ENCODE results near the gene HOXA6. TPM values are rescaled to one million over a fixed set of nuclear protein-coding genes. Genes with fewer than 3 reads are reported as not detected.

HOXA6 gene
- total RNA-seq, 1 donor from 2014 or later, result not detected

- intact Hi-C loops (cut with micrococcal nuclease), result no loop called here
- H3K4me3 Mint-ChIP-seq, result no peak overlapping the region
- no peaks in the 10 kb centered on the region for H3K36me3 Mint-ChIP-seq (ENCODE audit: low read depth)
- DNase-seq, result no peak
- H3K4me1 Mint-ChIP-seq, result no peaks in the 10 kb centered on the region
- H3K27ac Mint-ChIP-seq, result no peak overlapping the region
- no peaks in the 10 kb centered on the region for H3K9me3 Mint-ChIP-seq
- H3K27me3 Mint-ChIP-seq, result peaks cover 23% of the 10 kb centered on the region
These were observed 6.2 kb downstream of the HOXA6 start for GRCh38 chr7:27141137-27141922.

- Mint-ChIP-seq H3K27ac (no peak overlapping the region), H3K27me3 (peaks cover 27% of the 10 kb centered on the region), H3K4me3 (no peak overlapping the region), H3K4me1 (no peaks in the 10 kb centered on the region), H3K36me3 (ENCODE audit: low read depth) (no peaks in the 10 kb centered on the region), H3K9me3 (no peaks in the 10 kb centered on the region)
- no peak for DNase-seq
- intact Hi-C loops (cut with micrococcal nuclease), result no loop called here
These were observed 7.3 kb downstream of the HOXA6 start for GRCh38 chr7:27140126-27140857.

- H3K27ac Mint-ChIP-seq, result no peak overlapping the region
- intact Hi-C loops (cut with micrococcal nuclease), result no loop called here
- no peaks in the 10 kb centered on the region for H3K9me3 Mint-ChIP-seq
- H3K4me1 Mint-ChIP-seq, result peaks cover 6% of the 10 kb centered on the region
- peaks cover 32% of the 10 kb centered on the region for H3K27me3 Mint-ChIP-seq
- H3K4me3 Mint-ChIP-seq, result no peak overlapping the region
- DNase-seq, result no peak
- H3K36me3 Mint-ChIP-seq (ENCODE audit: low read depth), result no peaks in the 10 kb centered on the region
These were observed 8.0 kb downstream of the HOXA6 start for GRCh38 chr7:27139334-27140125.

GRCh38 chr7:27138985-27139333, 8.6 kb downstream of the HOXA6 start:
- intact Hi-C loops (cut with micrococcal nuclease), result no loop called here
- peaks cover 12% of the 10 kb centered on the region for H3K4me1 Mint-ChIP-seq
- no peaks in the 10 kb centered on the region for H3K36me3 Mint-ChIP-seq (ENCODE audit: low read depth)
- no peaks in the 10 kb centered on the region for H3K9me3 Mint-ChIP-seq
- DNase-seq, result no peak
- H3K4me3 Mint-ChIP-seq, result no peak overlapping the region
- H3K27ac Mint-ChIP-seq, result no peak overlapping the region
- peaks cover 34% of the 10 kb centered on the region for H3K27me3 Mint-ChIP-seq

GRCh38 chr7:27138472-27138871, 9.1 kb downstream of the HOXA6 start:
- Mint-ChIP-seq H3K27ac (no peak overlapping the region), H3K4me3 (no peak overlapping the region), H3K36me3 (ENCODE audit: low read depth) (no peaks in the 10 kb centered on the region), H3K4me1 (peaks cover 14% of the 10 kb centered on the region), H3K9me3 (no peaks in the 10 kb centered on the region), H3K27me3 (peaks cover 34% of the 10 kb centered on the region)
- DNase-seq, result no peak
- intact Hi-C loops (cut with micrococcal nuclease), result no loop called here

GRCh38 chr7:27137640-27138315, 9.8 kb downstream of the HOXA6 start:
- no peak for DNase-seq
- H3K27me3 Mint-ChIP-seq, result peaks cover 39% of the 10 kb centered on the region
- no peak overlapping the region for H3K27ac Mint-ChIP-seq
- no peaks in the 10 kb centered on the region for H3K9me3 Mint-ChIP-seq
- H3K4me1 Mint-ChIP-seq, result peaks cover 14% of the 10 kb centered on the region
- intact Hi-C loops (cut with micrococcal nuclease), result no loop called here
- no peaks in the 10 kb centered on the region for H3K36me3 Mint-ChIP-seq (ENCODE audit: low read depth)
- no peak overlapping the region for H3K4me3 Mint-ChIP-seq

GRCh38 chr7:27134392-27134791, 13.2 kb downstream of the HOXA6 start:
- peak; percentile 62 for DNase-seq
- Mint-ChIP-seq H3K27ac (no peak overlapping the region), H3K36me3 (ENCODE audit: low read depth) (peaks cover under 1% of the 10 kb centered on the region), H3K4me1 (peaks cover 14% of the 10 kb centered on the region), H3K9me3 (peaks cover 3% of the 10 kb centered on the region), H3K27me3 (peaks cover 47% of the 10 kb centered on the region), H3K4me3 (peak overlapping the region; percentile 2)
- intact Hi-C loops (cut with micrococcal nuclease), result loop anchor here (2.0 to 5.0 kb wide), 2 partner anchors 16 to 37 kb away; partner anchors contain the start of gene HOXA1

- Mint-ChIP-seq H3K9me3 (peaks cover 3% of the 10 kb centered on the region), H3K27ac (no peak overlapping the region), H3K36me3 (ENCODE audit: low read depth) (peaks cover 1% of the 10 kb centered on the region), H3K4me1 (peaks cover 14% of the 10 kb centered on the region), H3K27me3 (peaks cover 51% of the 10 kb centered on the region), H3K4me3 (peak overlapping the region; percentile 2)
- no peak for DNase-seq
- intact Hi-C loops (cut with micrococcal nuclease), result loop anchor here (2.0 to 5.0 kb wide), 2 partner anchors 17 to 36 kb away; partner anchors contain the start of gene HOXA1
These were observed 14.0 kb downstream of the HOXA6 start for GRCh38 chr7:27133409-27134231.

GRCh38 chr7:27132978-27133377, 14.6 kb downstream of the HOXA6 start:
- Mint-ChIP-seq H3K4me3 (no peak overlapping the region), H3K4me1 (peaks cover 14% of the 10 kb centered on the region), H3K27me3 (peaks cover 54% of the 10 kb centered on the region), H3K36me3 (ENCODE audit: low read depth) (peaks cover 1% of the 10 kb centered on the region), H3K9me3 (peaks cover 3% of the 10 kb centered on the region), H3K27ac (no peak overlapping the region)
- intact Hi-C loops (cut with micrococcal nuclease), result loop anchor here (5.0 kb wide), 1 partner anchor 36 kb away; the partner anchor contains the start of gene HOXA1
- no peak for DNase-seq

- peaks cover 54% of the 10 kb centered on the region for H3K27me3 Mint-ChIP-seq
- peaks cover 14% of the 10 kb centered on the region for H3K4me1 Mint-ChIP-seq
- H3K4me3 Mint-ChIP-seq, result no peak overlapping the region
- no peak for DNase-seq
- peaks cover 3% of the 10 kb centered on the region for H3K9me3 Mint-ChIP-seq
- H3K27ac Mint-ChIP-seq, result no peak overlapping the region
- H3K36me3 Mint-ChIP-seq (ENCODE audit: low read depth), result peaks cover 1% of the 10 kb centered on the region
- intact Hi-C loops (cut with micrococcal nuclease), result loop anchor here (5.0 kb wide), 1 partner anchor 35 kb away; the partner anchor contains the start of gene HOXA1
These were observed 15.4 kb downstream of the HOXA6 start for GRCh38 chr7:27132214-27132613.

GRCh38 chr7:27131390-27131819, 16.2 kb downstream of the HOXA6 start:
- Mint-ChIP-seq H3K27me3 (peaks cover 55% of the 10 kb centered on the region), H3K9me3 (peaks cover 3% of the 10 kb centered on the region), H3K4me3 (peak overlapping the region; percentile 66), H3K36me3 (ENCODE audit: low read depth) (peaks cover 1% of the 10 kb centered on the region), H3K4me1 (peaks cover 14% of the 10 kb centered on the region), H3K27ac (no peak overlapping the region)
- intact Hi-C loops (cut with micrococcal nuclease), result loop anchor here (5.0 kb wide), 1 partner anchor 34 kb away; the partner anchor contains the start of gene HOXA1
- DNase-seq, result no peak

GRCh38 chr7:27130540-27131389, 16.8 kb downstream of the HOXA6 start, which contains the start of gene HOXA4:
Gene HOXA4 (minus strand): TSS chr7:27130757. CDS start chr7:27130733, 24 bp downstream.
- peaks cover 3% of the 10 kb centered on the region for H3K9me3 Mint-ChIP-seq
- peaks cover 14% of the 10 kb centered on the region for H3K4me1 Mint-ChIP-seq
- intact Hi-C loops (cut with micrococcal nuclease), result loop anchor here (5.0 kb wide), 1 partner anchor 33 kb away; the partner anchor contains the start of gene HOXA1
- peaks cover 1% of the 10 kb centered on the region for H3K36me3 Mint-ChIP-seq (ENCODE audit: low read depth)
- H3K4me3 Mint-ChIP-seq, result peak within 1 kb of the TSS; percentile 66
- H3K27me3 Mint-ChIP-seq, result peaks cover 53% of the 10 kb centered on the region
- peak; percentile 91 for DNase-seq
- no peak within 1 kb of the TSS for H3K27ac Mint-ChIP-seq

Measured in activated CD4-positive, alpha-beta T cell treated with anti-CD3 and anti-CD28 coated beads, Interleukin-2, amount 10 ng/mL, durations not matched to agents 24 days and 14 days (primary cell).